HG03565 (cell line): ENCODE results near the gene SAG.
"Not testable (repeated sequence)": the region's sequence is repeated elsewhere in the genome, so short reads cannot be mapped to it uniquely, and the experiment has no call there.

Experiments
- ATAC-seq: cut with Tn5 transposase; IDR thresholded peaks from one replicate; pipeline ENCODE4 v1.9.1; 2021; ENCODE audit warnings: mild to moderate bottlenecking, moderate library complexity; ENCODE audit not compliant: unreplicated experiment

Gene SAG

DNA sequence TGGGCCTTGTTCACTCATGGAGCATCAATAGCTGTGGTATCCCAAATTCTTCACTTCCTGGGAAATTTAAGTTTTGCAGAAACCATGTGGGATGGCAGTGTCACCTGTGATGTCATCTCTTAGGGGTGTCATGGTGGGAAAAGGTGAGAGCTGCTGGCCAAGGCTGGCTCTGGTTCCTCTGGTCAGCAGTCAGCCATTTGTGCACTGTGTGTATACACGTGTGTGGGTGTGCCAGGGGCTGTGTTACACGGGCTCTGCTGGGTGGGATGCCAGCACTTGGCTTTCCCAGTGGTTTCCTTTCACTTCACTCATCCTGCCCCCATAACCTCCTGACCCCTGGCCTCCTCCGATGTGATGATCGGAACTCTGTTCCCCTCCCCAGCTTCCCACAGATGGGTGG is 21.3 kb downstream of the SAG start:
- no peak for ATAC-seq

DNA sequence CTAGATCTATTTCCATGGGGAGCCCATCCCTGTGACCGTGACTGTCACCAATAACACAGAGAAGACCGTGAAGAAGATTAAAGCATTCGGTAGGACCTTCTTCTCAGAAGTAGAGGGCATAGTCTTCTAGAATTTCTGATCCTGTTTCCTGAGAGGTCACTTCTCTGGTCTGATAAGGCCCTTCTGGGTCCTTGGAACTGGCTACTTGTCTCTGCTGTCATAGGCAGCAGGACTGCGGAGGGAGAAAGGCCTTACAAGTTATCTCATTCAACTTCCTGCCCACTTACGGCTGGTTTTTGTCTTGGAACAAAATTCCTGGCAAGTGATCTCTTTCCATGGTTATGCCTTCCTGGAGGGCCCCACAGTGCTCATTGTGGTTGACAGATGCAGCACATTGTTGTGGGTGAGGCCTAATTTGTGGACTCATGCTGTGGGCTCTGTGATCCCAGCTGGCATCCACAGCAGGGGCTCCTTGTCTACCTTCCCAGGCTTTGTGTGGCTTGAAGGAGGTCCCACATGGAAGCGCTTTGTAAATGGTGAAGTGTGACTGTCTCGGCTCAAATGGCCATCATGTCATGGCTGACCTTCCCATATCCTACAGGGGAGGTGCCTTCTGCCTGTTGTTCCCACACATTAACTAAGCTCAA is 22.0 kb downstream of the SAG start:
- no peak for ATAC-seq

DNA sequence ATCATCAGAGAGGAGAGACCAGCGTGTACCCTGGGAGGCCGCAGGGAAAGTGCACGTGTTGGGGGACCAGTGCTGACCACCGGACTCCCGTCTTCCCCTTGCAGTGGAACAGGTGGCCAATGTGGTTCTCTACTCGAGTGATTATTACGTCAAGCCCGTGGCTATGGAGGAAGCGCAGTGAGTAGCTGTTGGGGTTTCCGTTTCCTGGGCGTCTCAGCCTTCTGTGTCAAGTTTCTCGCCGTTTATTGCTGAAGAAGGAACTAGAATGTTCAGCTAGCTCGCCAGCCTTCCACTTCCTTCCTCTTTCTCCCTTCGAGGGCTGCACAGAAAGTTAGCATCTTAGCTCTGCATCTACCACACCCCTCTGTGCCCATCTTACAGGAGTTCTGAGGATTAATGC is 23.9 kb downstream of the SAG start:
- peak; percentile 86 for ATAC-seq

DNA sequence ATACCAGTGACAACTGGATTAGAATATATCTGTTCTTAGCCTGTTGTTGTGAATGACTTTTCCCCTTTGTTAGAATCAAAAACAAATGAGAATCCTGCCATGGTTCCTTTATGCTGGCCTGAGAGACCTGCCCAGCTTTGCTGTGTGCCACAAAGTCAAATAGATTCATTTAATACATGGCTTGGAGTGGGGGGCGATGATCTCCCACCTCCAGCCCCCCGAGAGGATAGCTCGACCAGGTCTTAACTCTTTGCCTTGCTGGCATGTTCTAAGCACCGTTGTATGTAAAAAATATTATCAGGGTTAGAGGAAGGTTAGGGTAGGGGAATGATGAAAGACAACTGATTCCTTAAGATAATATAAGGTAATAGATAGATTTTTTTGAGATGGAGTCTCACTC is 24.5 kb downstream of the SAG start:
- no peak for ATAC-seq

DNA sequence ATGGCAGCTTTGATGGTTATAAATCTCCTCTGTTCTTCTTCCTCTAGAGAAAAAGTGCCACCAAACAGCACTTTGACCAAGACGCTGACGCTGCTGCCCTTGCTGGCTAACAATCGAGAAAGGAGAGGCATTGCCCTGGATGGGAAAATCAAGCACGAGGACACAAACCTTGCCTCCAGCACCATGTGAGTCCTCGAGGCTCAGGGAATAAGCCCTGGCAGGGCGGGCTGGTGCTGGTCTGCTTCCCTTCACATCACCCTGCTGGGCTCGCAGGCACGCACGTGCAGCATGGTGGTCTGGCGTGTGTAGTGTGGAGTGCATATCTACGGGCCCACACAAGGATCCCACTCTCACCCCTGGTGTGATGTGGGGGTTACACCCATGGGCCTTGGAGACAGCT is 27.3 kb downstream of the SAG start:
- no peak for ATAC-seq

DNA sequence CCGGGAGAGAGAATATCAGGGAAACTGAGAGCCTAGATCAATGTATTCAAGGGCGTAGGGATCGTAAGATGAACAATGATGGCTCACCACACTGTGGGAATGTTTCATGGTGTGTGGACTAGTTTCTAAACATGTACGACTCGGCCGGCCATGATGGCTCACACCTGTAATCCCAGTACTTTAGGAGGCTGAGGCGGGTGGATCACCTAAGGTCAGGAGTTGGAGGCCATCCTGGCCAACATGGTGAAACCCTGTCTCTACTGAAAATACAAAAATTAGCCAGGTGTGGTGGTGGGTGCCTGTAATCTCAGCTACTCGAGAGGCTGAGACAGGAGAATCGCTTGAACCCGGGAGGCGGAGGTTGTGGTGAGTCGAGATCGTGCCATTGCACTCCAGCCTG is 28.5 kb downstream of the SAG start:
- ATAC-seq, result not testable (repeated sequence)

DNA sequence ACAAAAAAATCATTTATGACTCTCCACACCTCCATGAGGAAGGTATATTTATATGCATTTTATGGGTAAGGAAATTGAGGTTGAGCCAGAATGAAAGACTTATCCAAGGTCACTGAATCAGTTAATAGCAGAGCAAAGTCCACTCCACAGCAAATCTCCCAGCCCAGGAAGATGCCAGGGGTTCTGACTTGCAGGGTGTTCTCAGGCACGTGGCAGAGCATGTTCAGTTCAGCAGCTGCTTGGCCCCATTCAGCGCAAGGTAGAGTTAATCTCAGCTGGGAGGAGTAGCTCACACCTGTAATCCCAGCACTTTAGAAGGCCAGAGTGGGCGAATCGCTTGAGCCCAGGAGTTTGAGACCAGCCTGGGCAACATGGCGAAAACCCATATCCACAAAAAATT is 28.9 kb downstream of the SAG start:
- no peak for ATAC-seq

DNA sequence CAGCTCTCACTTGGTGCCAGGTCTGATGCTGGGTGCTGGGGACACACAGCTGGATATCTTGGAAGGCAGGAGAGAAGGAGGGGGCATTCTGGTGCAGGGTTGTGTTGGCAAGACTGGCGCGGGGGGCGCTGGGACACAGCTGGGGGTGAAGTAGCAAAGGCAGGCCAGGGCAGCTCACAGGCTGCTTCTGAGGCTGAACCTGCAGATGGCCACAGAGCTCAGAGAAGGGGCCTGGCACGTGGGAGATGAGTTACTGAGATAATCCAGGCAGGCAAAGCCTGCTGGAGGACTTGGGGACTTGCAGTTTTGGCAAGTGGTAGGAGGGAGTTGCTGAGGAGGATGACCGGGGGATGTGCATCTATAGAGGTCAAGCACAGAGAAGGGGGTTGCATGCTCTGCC is 30.4 kb downstream of the SAG start:
- no peak for ATAC-seq

DNA sequence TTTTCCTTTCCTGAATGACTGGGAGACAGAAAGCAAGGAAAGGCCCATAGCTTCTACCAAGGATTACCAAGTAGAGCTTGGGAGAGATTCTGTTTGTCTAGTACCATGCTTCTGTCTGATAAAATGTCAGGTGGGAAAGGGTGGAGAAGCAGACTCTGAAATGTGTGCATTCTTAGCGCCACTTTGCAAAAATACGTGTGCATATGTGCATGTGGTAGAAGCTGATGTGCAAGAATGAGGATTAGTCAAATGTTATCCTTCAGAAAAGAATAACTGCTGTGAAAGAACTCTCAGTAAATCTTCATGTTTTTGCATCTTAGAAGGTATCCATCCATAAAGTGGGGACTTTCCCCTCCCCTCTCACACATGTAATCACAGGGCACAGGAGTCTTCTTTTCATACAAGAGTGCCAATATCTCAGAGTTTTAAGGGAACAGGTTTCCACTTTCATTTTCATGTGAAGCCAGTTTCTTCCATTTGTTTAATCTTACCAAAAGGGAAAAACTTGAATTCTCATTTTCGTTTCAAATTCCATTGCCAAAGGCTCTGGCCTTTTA is 31.3 kb downstream of the SAG start:
- no peak for ATAC-seq

DNA sequence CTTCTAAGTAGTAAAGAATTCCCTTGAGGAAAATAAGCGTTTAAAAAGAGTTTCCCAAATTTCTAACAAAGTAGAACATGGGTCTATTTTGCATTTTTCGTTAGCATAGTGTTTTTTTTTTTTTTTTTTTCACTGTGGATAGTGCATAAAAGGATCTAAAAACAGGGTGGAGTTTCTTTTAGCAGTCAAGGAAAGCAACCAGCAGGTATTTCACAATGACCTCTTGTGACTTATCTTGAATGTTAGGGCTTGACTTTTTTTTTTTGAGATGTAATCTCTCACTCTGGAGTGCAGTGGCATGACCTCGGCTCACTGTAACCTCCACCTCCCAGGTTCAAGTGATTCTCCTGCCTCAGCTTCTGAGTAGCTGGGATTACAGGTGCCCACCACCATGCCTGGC is 31.8 kb downstream of the SAG start:
- ATAC-seq, result no peak

DNA sequence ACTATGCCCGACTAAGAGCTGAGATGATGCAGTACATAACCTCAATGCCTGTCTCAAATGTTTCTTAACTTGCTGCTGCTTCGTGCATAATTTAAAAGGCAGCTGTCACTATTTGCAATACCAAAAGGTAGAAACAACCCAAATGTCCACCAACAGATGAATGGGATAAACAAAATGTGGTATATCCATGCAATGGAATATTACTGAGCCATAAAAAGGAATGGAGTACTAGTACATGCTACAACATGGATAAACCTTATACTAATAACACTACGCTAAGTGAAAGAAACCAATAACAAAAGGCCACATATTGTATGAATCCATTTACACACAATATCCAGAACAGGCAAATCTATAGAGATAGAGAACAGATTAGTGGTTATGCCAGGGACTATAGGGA is 33.7 kb downstream of the SAG start:
- no peak for ATAC-seq

DNA sequence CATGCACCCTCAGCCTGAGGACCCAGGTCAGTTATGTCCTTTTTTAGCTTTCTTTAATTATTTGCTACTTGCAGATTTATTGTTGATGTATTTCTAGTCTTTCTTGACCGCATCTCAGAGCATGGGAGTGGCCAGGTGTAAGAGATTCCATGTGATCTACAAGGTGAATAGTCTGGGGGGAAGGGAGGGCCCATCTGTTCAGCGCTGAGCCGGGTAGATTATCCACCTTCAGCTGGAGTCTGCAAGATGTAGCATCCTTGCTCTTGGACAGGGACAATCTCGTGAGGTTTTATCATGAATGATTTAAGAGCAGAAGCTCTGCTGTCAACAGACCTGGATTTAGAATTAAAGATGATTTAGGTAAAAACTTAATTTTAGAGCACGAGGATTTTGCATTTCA is 34.7 kb downstream of the SAG start:
- no peak for ATAC-seq

DNA sequence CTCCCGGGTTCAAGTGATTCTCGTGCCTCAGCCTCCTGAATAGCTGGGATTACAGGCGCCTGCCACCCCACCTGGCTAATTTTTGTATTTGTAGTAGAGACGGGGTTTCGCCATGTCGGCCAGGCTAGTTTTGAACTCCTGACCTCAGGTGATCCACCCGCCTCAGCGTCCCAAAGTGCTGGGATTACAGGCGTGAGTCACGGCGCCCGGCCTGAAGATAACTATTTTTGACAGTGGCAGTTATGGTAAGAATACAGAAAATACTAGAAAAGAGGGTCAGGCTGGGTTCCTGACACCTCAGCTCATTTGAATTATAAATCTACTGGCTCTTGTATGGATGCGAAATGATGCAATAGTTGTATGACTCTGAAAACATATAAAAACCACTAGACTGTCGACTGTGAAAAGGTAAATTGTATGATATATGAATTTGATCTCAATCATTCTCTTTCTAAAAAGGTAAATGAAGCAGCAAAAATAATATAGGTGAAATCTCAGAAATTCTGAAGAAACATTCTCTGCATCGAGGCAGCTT is 35.6 kb downstream of the SAG start:
- ATAC-seq, result no peak

DNA sequence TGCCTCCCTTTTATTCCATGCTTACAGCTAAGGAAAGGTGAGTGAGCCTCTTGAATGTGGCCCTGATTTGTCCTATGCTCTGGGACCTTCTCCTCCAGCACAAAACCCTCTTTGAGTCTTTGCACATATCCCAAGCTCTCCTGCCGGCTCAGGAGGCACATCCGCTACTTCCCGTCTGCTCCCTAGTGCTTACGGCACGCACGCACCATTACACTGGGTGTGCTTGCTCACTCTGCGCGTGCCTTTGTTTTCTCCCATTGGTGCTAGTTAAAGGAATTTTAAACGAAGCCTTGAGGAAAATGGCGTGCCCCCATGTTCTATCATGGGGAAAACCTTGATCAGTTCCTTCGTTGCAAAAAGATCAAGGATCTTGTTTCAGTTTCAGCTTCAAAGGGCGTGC is 38.8 kb downstream of the SAG start:
- ATAC-seq, result no peak

DNA sequence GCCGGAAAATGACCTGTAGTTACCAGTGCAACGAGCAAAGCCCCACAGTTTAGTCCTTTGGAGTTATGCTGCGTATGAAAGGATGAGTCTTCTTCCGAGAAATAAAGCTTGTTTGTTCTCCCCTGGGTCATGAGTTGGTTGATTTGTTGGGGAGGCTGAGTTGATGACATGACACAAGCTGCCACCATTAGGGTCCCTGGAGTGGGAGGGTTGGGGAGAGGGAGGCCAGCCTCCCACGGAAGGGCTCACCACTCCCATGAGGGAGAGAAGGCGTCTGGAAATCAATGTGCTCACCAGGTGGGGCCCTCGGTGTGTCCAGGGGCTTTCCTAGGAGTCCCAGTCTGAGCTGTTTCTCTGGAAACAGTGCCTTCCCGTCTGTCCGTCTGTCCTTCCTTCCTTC is 39.3 kb downstream of the SAG start:
- no peak for ATAC-seq

DNA sequence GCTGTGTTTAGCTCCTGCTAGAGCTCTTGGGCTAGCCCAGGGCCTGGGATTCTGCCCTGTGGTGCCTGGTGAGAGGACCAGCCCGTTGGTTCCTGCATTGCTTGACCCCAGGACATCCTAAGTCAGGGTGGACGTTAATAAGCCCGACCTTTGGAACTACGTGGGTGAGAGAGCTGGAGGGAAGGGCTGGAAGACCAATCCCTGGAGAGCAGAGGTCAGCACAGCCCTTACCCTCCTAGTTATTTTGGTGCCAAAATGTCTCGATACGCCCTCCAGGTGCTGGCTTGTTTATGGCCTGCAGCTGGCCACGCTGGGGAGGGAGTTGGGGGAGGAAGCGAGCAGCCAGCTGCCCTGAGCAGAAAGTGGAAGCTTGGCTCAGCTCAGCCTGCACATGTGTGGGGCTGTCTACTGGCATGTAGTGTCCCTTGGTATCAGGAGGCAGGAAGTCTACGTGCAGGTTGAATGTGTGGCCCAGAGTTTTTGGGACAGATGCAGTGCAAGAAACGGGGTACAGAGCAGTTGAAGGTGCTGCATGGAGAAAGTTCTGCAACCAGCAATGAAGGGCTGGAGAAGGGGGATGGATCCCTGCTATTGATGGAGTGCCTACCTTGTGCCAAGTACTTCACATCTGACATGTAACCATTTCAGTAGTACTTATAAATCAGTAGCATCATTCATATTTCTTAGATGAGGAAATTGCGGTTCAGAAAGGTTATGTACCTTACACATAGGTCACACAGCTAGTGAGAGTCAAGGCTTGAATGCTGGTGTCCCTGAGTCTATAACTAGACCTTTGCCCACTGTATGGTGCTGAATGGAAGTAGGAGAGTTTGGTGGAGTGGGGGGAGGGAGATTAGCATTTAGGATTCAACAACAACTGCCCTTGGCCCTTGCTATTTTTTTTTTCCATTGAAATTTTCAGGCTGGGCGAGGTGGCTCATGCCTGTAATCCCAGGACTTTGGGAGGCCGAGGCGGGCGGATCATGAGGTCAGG is 41.7 kb downstream of the SAG start:
- no peak for ATAC-seq

DNA sequence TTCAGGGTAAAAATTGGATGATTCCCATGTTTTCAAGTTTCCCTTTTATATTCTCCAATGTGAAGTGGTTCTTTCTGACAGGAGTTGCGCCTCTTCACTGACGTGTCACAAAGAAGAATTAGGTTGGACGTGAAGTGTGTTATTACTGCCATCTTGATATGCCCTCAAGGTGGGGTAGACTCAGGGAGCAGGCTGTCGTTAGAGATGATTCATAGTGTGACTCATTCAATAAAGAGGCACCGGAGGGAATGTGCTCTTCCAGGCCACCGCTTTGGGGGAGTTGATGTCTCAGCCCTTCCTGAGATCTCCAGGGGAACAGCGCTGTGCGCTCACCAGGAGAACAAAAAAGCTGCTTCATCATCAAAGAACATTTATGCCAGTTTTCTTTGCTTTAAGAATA is 43.1 kb downstream of the SAG start:
- ATAC-seq, result no peak

DNA sequence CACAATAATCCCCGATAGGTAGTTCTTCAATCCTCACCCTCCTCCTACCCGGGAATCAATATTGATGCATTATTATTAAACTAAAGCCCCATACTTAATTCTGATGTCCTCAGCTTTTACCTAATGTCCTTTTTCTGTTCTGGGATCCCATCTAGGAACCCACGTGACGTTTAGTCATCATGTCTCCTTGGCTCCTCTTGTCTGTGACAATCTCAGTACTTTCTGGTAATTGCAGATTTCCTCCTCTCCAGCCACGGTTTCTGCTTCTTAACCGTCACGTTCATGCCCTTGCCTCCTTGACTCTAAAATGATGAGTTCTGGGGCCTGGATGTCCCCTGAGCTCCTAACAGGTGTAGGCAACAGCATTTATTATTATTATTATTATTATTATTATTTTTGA is 43.8 kb downstream of the SAG start:
- ATAC-seq, result no peak

DNA sequence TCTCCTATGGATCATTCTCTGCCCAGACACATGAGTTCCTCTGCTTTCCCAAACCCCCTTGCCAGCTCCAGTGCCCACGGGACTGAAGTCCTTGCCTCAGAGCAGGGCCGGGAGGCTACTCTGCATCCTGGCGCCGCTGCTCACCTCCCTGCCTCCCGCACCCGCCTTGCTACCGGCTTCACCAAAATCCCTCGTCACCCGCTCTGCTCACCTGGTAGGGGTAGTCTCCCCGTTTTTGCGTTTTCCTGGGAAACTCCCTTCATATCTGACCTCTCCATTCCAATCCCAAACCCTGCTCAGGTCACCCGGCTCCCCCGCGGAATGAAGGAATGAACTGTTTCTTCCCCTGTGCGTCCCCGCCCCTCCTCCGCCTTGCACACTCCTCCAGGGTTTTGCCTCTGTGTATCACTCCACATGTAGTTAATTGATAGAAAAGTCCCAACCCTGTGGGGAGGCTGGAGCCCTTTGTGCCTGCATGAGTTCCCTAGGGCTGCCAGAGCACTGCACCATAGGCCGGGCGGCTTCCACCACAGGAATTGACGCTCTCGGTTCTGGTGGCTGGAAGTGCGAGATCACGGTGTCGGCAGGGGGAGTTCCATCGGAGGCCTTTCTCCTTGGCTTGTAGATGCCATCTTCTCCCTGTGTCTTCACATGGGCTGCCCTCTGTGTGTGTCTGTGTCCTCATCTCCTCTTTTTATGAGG is 44.7 kb downstream of the SAG start:
- no peak for ATAC-seq

DNA sequence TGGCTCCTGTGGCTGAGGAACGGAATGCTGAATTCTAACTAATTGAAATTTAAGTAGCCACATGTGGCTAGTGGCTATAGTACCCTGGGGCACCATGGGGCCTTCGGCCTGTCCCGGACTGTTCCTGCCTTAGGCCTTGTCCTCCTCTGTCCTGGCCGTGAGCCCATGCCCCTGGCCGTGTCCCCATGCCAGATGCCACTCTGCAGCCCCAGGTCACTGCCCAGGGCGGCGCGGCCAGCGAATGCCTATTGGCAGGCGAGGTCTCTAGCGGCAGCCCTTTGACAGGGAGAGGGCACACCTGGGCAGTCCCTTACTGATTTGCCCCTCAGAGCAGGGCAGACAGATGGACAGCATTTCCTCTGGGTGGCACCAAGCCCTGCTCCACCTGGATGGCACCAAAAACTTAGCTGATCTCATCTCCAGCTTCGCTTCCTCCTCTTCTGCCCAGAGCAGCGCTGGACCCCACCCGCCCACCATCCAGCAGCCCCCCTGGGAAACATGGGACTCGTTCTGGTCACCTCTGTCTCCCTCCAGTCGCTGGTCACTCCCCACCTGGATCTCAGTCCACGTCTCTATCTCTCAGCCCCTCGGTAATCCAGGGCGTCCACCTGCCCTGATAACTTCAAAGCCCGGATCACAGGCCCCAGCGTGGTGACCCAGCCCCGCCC is 45.6 kb downstream of the SAG start:
- ATAC-seq, result no peak
